GM23338 (cell line): ENCODE data around the gene ANKS1B. TPM values are rescaled to one million over a fixed set of nuclear protein-coding genes. Genes with fewer than 3 reads are reported as not detected.

Source experiments
- ATAC-seq: fragments of 200-7000 bp; cut with Tn5 transposase; 3 replicates; pipeline ENCODE4 v1.9.1; 2020
- DNase-seq: peaks from one replicate; pipeline ENCODE4 v3.0.0-alpha.2; 2015; ENCODE audit warnings: low spot score
- H2AFZ ChIP-seq: fragments of 200-600 bp; sonication (generic); 2 replicates; pipeline ENCODE4 v1.8.0; 2016; ENCODE audit warnings: antibody characterized with exemption, mild to moderate bottlenecking, moderate library complexity
- H3F3A ChIP-seq: fragments of 200-600 bp; sonication (generic); replicated peaks from 2 replicates; pipeline ENCODE4 v1.8.0; 2017; ENCODE audit warnings: antibody characterized with exemption, mixed run types, low read depth
- H3K27ac ChIP-seq: fragments of 200-600 bp; sonication (generic); 2 replicates; pipeline ENCODE4 v1.6.1; 2016; ENCODE audit warnings: low read depth
- H3K27me3 ChIP-seq: fragments of 200-600 bp; sonication (generic); 2 replicates; pipeline ENCODE4 v1.8.0; 2016; ENCODE audit warnings: mild to moderate bottlenecking, mixed run types, moderate library complexity; ENCODE audit not compliant: insufficient read depth
- H3K36me3 ChIP-seq: fragments of 200-600 bp; sonication (generic); 2 replicates; pipeline ENCODE4 v1.8.0; 2016; ENCODE audit warnings: mild to moderate bottlenecking; ENCODE audit not compliant: insufficient read depth
- H3K4me1 ChIP-seq: fragments of 200-600 bp; sonication (generic); 2 replicates; pipeline ENCODE4 v1.8.0; 2016; ENCODE audit warnings: mild to moderate bottlenecking, moderate library complexity; ENCODE audit not compliant: insufficient read depth
- H3K4me2 ChIP-seq: fragments of 200-600 bp; sonication (generic); 2 replicates; pipeline ENCODE4 v1.7.1; 2017; ENCODE audit warnings: mixed run types
- H3K4me3 ChIP-seq: fragments of 200-600 bp; sonication (generic); 2 replicates; pipeline ENCODE4 v1.6.1; 2016; ENCODE audit warnings: mixed run types
- H3K79me2 ChIP-seq: fragments of 200-600 bp; sonication (generic); replicated peaks from 2 replicates; pipeline ENCODE4 v1.8.0; 2017; ENCODE audit warnings: mild to moderate bottlenecking; ENCODE audit not compliant: insufficient read depth
- H3K9me2 ChIP-seq: fragments of 200-600 bp; sonication (generic); 2 replicates; pipeline ENCODE4 v1.8.0; 2017; ENCODE audit not compliant: insufficient read depth
- H4K20me1 ChIP-seq: fragments of 200-600 bp; sonication (generic); replicated peaks from 2 replicates; pipeline ENCODE4 v1.8.0; 2017; ENCODE audit warnings: mild to moderate bottlenecking; ENCODE audit not compliant: insufficient read depth
- H3K27ac Mint-ChIP-seq: 2 replicates; pipeline ENCODE4 v1.8.0; 2020; ENCODE audit warnings: inconsistent platforms, mild to moderate bottlenecking, moderate library complexity, mixed read lengths
- H3K27me3 Mint-ChIP-seq: 3 replicates; pipeline ENCODE4 v1.8.0; 2022; ENCODE audit warnings: low read depth, mild to moderate bottlenecking, moderate library complexity, mixed read lengths, inconsistent platforms; ENCODE audit not compliant: insufficient read depth, poor library complexity
- H3K36me3 Mint-ChIP-seq: 3 replicates; pipeline ENCODE4 v1.8.0; 2021; ENCODE audit warnings: low read depth, mild to moderate bottlenecking, inconsistent platforms, moderate library complexity, mixed read lengths
- H3K4me1 Mint-ChIP-seq: 3 replicates; pipeline ENCODE4 v1.8.0; 2020; ENCODE audit warnings: mild to moderate bottlenecking, inconsistent platforms, mixed read lengths
- H3K4me3 Mint-ChIP-seq: 3 replicates; pipeline ENCODE4 v1.8.0; 2021; ENCODE audit warnings: moderate library complexity, mild to moderate bottlenecking, inconsistent platforms, mixed read lengths
- H3K9me3 Mint-ChIP-seq: 3 replicates; pipeline ENCODE4 v1.8.0; 2020; ENCODE audit warnings: moderate library complexity, mild to moderate bottlenecking, inconsistent platforms, mixed read lengths
- CREB1 ChIP-seq: fragments of 250-450 bp; sonication (Bioruptor Pico); IDR thresholded peaks from 2 replicates; pipeline ENCODE4 v1.5.0; 2020; ENCODE audit warnings: low read depth, mild to moderate bottlenecking, moderate library complexity
- CTCF ChIP-seq, 2 experiments: fragments of 200-600 bp in 1 of 2; sonication (generic) in 1 of 2; conservative IDR thresholded peaks; 2 replicates each; pipeline versions ENCODE4 v1.5.1 to v1.6.1; 2016 to 2017; ENCODE audit warnings: antibody characterized with exemption in 2 of 2, low read depth in 2 of 2, mild to moderate bottlenecking in 2 of 2, moderate library complexity in 1 of 2
- ETS1 ChIP-seq: IDR thresholded peaks from 2 replicates; pipeline ENCODE4 v1.6.1; 2016; ENCODE audit warnings: antibody characterized with exemption
- EZH2 ChIP-seq: fragments of 200-600 bp; sonication (generic); IDR thresholded peaks from one replicate; pipeline ENCODE4 v1.8.0; 2017; ENCODE audit warnings: antibody characterized with exemption, mild to moderate bottlenecking, low read depth; ENCODE audit not compliant: unreplicated experiment
- JUNB ChIP-seq: IDR thresholded peaks from one replicate; pipeline ENCODE4 v1.6.1; 2016; ENCODE audit warnings: antibody characterized with exemption; ENCODE audit not compliant: unreplicated experiment
- NANOG ChIP-seq: IDR thresholded peaks from 2 replicates; pipeline ENCODE4 v1.6.1; 2016; ENCODE audit warnings: antibody characterized with exemption, borderline replicate concordance
- POLR2AphosphoS5 ChIP-seq: IDR thresholded peaks from 2 replicates; pipeline ENCODE4 v1.6.1; 2016; ENCODE audit warnings: antibody characterized with exemption, low read depth
- REST ChIP-seq: IDR thresholded peaks from one replicate; pipeline ENCODE4 v1.6.1; 2018; ENCODE audit warnings: antibody characterized with exemption; ENCODE audit not compliant: unreplicated experiment
- STAT1 ChIP-seq: IDR thresholded peaks from one replicate; pipeline ENCODE4 v1.6.1; 2016; ENCODE audit warnings: antibody characterized with exemption; ENCODE audit not compliant: unreplicated experiment
- ZNF114 ChIP-seq: fragments of 250-450 bp; sonication (Bioruptor Pico); IDR thresholded peaks from 2 replicates; pipeline ENCODE4 v1.5.0; 2020; ENCODE audit warnings: mild to moderate bottlenecking, moderate library complexity
- ZNF331 ChIP-seq: fragments of 250-450 bp; sonication (Bioruptor Pico); IDR thresholded peaks from 2 replicates; pipeline ENCODE4 v1.5.0; 2020; ENCODE audit warnings: low read depth, mild to moderate bottlenecking, moderate library complexity
- polyA plus RNA-seq: library from polyadenylated mRNA; unstranded; fragments of >200 nt; fragmentation: Nextera tagmentation; extraction: Ambion mirVana; gene quantifications from 2 replicates; pipeline ENCODE4 v1.2.1, GENCODE V29; 2016
- total RNA-seq: library from RNA; depleted of rRNA; stranded (reverse); fragments of >200 nt; shearing (Covaris generic); gene quantifications from 2 replicates; pipeline ENCODE4 v1.2.3, GENCODE V29; 2014

Gene ANKS1B
- total and polyA plus RNA-seq, 2 experiments from 2014 or later = 4.3 to 5.8 TPM

- TF ChIP-seq CTCF (conservative IDR thresholded peaks at IDR 0.05; ENCODE audit: low read depth in 2 of 2) (no peak), STAT1 (no peak), ZNF331 (CRISPR knock-in tag) (no peak), ETS1 (no peak), JUNB (no peak), POLR2AphosphoS5 (no peak), NANOG (no peak), REST (no peak), CREB1 (CRISPR knock-in tag) (no peak), ZNF114 (CRISPR knock-in tag) (no peak), EZH2 (no peak)
These were observed 681.9 kb downstream of the ANKS1B start (continued) for GRCh38 chr12:99302874-99303273.

GRCh38 chr12:99287136-99287535 lies 697.6 kb downstream of the ANKS1B start:
- Histone ChIP-seq H3K9me2 (no peaks in the 10 kb centered on the region), H3K27me3 (no peaks in the 10 kb centered on the region), H3K79me2 (no peaks in the 10 kb centered on the region), H3K4me2 (no peak overlapping the region), H3F3A (no peaks in the 10 kb centered on the region), H3K27ac (no peak overlapping the region), H2AFZ (no peak overlapping the region), H4K20me1 (no peaks in the 10 kb centered on the region), H3K36me3 (no peaks in the 10 kb centered on the region), H3K4me3 (no peak overlapping the region), H3K4me1 (no peaks in the 10 kb centered on the region)
- no peak for TF ChIP-seq JUNB
- peak; percentile 40 to 62; a peak in 3 of 4 replicates for TF ChIP-seq CTCF (conservative IDR thresholded peaks at IDR 0.05; ENCODE audit: low read depth in 2 of 2)
- Mint-ChIP-seq H3K4me1 (peaks cover 8% of the 10 kb centered on the region; the same call in 1 of the 3 replicates), H3K4me3 (no peak overlapping the region), H3K9me3 (peaks cover 25% of the 10 kb centered on the region), H3K27ac (no peak overlapping the region), H3K36me3 (peaks cover 15% of the 10 kb centered on the region; the same call in 2 of the 3 replicates), H3K27me3 (no peaks in the 10 kb centered on the region)
- peak; percentile 66 for ATAC-seq
- DNase-seq = peak; percentile 44
